HEK293 (cell line): ENCODE measurements around the gene PRKAB2.

Experiments
- KLF16 ChIP-seq: fragments of 450-650 bp; formaldehyde crosslinking; IDR thresholded peaks from 2 replicates; pipeline ENCODE4 v1.5.1; 2017; ENCODE audit warnings: missing biosample characterization, missing genetic modification characterization
- MEIS1 ChIP-seq: sonication (generic); formaldehyde crosslinking; IDR thresholded peaks from 2 replicates; pipeline ENCODE4 v1.8.1; 2022; ENCODE audit warnings: missing genetic modification reagents, mild to moderate bottlenecking, borderline replicate concordance
- REPIN1 ChIP-seq: fragments of 450-650 bp; formaldehyde crosslinking; IDR thresholded peaks from 2 replicates; pipeline ENCODE4 v1.5.1; 2017; ENCODE audit warnings: missing biosample characterization, missing genetic modification characterization, low read depth
- SETDB1 ChIP-seq: IDR thresholded peaks from one replicate; pipeline ENCODE4 v1.6.1; 2017; ENCODE audit warnings: mild to moderate bottlenecking, low read length, moderate library complexity, mixed read lengths; ENCODE audit not compliant: insufficient read length
- YY1 ChIP-seq: fragments of 450-650 bp; formaldehyde crosslinking; IDR thresholded peaks from 2 replicates; pipeline ENCODE4 v1.5.1; 2018; ENCODE audit warnings: missing biosample characterization, missing genetic modification characterization
- ZBTB20 ChIP-seq: fragments of 450-650 bp; formaldehyde crosslinking; IDR thresholded peaks from 2 replicates; pipeline ENCODE4 v1.5.1; 2016; ENCODE audit warnings: missing biosample characterization, missing genetic modification characterization
- ZEB2 ChIP-seq: fragments of 450-650 bp; formaldehyde crosslinking; IDR thresholded peaks from 2 replicates; pipeline ENCODE4 v1.5.1; 2016; ENCODE audit warnings: missing biosample characterization, missing genetic modification characterization
- ZNF175 ChIP-seq: fragments of 450-650 bp; formaldehyde crosslinking; IDR thresholded peaks from 2 replicates; pipeline ENCODE4 v1.5.1; 2016; ENCODE audit warnings: missing biosample characterization, missing genetic modification characterization
- ZNF449 ChIP-seq: fragments of 450-650 bp; formaldehyde crosslinking; IDR thresholded peaks from 2 replicates; pipeline ENCODE4 v1.5.1; 2017; ENCODE audit warnings: missing biosample characterization, mild to moderate bottlenecking, missing genetic modification characterization, moderate library complexity
- ZNF558 ChIP-seq: fragments of 450-650 bp; formaldehyde crosslinking; IDR thresholded peaks from 2 replicates; pipeline ENCODE4 v1.5.1; 2016; ENCODE audit warnings: missing biosample characterization, missing genetic modification characterization
- ZNF654 ChIP-seq: fragments of 450-650 bp; formaldehyde crosslinking; IDR thresholded peaks from 2 replicates; pipeline ENCODE4 v1.5.1; 2016; ENCODE audit warnings: low read depth, missing biosample characterization, missing genetic modification characterization
- TF ChIP-seq, protein P1 (sequence below): fragments of 450-650 bp; formaldehyde crosslinking; IDR thresholded peaks from 2 replicates; pipeline ENCODE4 v1.5.1; 2016; ENCODE audit warnings: missing biosample characterization, missing genetic modification characterization
- TF ChIP-seq, protein P2 (sequence below): fragments of 450-650 bp; formaldehyde crosslinking; conservative IDR thresholded peaks from 2 replicates; pipeline ENCODE4 v1.5.1; 2016; ENCODE audit warnings: low read depth, missing biosample characterization, missing genetic modification characterization
- TF ChIP-seq, protein P3 (sequence below): fragments of 450-650 bp; formaldehyde crosslinking; IDR thresholded peaks from 2 replicates; pipeline ENCODE4 v1.5.1; 2016; ENCODE audit warnings: missing biosample characterization, missing genetic modification characterization, low read depth

- TF ChIP-seq ZNF654 (tag by site-specific recombination) (no peak), ZNF175 (no peak), YY1 (tag by site-specific recombination) (no peak), KLF16 (tag by site-specific recombination) (no peak), ZNF558 (tag by site-specific recombination) (no peak), ZBTB20 (no peak), SETDB1 (no peak), ZEB2 (tag by site-specific recombination) (no peak), ZNF449 (tag by site-specific recombination) (no peak), MEIS1 (no peak), REPIN1 (tag by site-specific recombination) (no peak)
- TF ChIP-seq, protein P1, sequence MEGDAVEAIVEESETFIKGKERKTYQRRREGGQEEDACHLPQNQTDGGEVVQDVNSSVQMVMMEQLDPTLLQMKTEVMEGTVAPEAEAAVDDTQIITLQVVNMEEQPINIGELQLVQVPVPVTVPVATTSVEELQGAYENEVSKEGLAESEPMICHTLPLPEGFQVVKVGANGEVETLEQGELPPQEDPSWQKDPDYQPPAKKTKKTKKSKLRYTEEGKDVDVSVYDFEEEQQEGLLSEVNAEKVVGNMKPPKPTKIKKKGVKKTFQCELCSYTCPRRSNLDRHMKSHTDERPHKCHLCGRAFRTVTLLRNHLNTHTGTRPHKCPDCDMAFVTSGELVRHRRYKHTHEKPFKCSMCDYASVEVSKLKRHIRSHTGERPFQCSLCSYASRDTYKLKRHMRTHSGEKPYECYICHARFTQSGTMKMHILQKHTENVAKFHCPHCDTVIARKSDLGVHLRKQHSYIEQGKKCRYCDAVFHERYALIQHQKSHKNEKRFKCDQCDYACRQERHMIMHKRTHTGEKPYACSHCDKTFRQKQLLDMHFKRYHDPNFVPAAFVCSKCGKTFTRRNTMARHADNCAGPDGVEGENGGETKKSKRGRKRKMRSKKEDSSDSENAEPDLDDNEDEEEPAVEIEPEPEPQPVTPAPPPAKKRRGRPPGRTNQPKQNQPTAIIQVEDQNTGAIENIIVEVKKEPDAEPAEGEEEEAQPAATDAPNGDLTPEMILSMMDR (tag by site-specific recombination): no peak
- TF ChIP-seq, protein P2, sequence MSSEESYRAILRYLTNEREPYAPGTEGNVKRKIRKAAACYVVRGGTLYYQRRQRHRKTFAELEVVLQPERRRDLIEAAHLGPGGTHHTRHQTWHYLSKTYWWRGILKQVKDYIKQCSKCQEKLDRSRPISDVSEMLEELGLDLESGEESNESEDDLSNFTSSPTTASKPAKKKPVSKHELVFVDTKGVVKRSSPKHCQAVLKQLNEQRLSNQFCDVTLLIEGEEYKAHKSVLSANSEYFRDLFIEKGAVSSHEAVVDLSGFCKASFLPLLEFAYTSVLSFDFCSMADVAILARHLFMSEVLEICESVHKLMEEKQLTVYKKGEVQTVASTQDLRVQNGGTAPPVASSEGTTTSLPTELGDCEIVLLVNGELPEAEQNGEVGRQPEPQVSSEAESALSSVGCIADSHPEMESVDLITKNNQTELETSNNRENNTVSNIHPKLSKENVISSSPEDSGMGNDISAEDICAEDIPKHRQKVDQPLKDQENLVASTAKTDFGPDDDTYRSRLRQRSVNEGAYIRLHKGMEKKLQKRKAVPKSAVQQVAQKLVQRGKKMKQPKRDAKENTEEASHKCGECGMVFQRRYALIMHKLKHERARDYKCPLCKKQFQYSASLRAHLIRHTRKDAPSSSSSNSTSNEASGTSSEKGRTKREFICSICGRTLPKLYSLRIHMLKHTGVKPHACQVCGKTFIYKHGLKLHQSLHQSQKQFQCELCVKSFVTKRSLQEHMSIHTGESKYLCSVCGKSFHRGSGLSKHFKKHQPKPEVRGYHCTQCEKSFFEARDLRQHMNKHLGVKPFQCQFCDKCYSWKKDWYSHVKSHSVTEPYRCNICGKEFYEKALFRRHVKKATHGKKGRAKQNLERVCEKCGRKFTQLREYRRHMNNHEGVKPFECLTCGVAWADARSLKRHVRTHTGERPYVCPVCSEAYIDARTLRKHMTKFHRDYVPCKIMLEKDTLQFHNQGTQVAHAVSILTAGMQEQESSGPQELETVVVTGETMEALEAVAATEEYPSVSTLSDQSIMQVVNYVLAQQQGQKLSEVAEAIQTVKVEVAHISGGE (tag by site-specific recombination): no peak
- TF ChIP-seq, protein P3, sequence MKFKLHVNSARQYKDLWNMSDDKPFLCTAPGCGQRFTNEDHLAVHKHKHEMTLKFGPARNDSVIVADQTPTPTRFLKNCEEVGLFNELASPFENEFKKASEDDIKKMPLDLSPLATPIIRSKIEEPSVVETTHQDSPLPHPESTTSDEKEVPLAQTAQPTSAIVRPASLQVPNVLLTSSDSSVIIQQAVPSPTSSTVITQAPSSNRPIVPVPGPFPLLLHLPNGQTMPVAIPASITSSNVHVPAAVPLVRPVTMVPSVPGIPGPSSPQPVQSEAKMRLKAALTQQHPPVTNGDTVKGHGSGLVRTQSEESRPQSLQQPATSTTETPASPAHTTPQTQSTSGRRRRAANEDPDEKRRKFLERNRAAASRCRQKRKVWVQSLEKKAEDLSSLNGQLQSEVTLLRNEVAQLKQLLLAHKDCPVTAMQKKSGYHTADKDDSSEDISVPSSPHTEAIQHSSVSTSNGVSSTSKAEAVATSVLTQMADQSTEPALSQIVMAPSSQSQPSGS (tag by site-specific recombination): no peak
Observed at GRCh38 chr1:147214842-147215539, 42.7 kb upstream of the PRKAB2 start.
